SK-N-MC (cell line): ENCODE results near the gene UBR3.

Experiments used
- EZH2 ChIP-seq: fragments of 200-600 bp; sonication (generic); IDR thresholded peaks from one replicate; pipeline ENCODE4 v1.6.1; 2017; ENCODE audit warnings: antibody characterized with exemption
- POLR2AphosphoS5 ChIP-seq: IDR thresholded peaks from 2 replicates; pipeline ENCODE4 v1.6.1; 2012; ENCODE audit warnings: mild to moderate bottlenecking, low read depth, low read length, borderline replicate concordance

DNA sequence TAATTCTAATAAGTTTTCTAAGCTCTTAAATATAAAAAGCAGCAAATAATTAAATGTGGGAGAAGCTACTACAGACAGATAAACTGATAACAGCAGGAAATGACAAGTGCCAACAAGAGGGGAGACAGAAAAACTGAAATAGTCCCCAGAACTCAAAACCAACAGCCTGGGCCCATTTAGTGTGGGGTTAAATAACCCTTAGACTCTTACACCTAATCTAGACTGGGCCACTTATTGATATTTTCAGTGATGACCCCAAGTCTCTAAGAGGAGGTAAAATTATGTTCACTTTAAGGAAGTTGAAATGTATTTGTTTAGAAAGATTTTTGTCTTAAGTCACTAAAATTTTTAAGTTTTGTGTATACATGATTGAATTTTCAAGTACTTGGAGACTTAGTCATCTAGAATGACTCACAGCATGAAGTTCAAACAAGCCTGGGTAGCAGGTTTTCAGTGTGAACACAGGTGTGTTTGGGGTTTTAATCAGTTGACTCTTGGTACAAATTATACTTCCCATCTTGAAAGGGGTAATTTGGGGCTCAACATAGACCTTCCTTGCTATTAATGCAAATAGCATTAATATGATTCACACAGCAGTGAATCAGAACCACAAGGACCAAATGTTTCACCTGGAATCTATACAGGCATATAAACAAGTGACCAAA, 295.8 kb downstream of the UBR3 start:
- TF ChIP-seq EZH2 (no peak), POLR2AphosphoS5 (no peak)
